Sigmoid colon (tissue), 7 donors: ENCODE data around the gene GUCY1A2. TPM values are rescaled to one million over a fixed set of nuclear protein-coding genes. Genes with fewer than 3 reads are reported as not detected.

Experiments used
- DNase-seq: peaks from one replicate; pipeline ENCODE4 v3.0.0-alpha.2; 2019
- H3K27ac ChIP-seq, 4 donors: fragments of 200-600 bp; sonication (generic); one replicate each; pipeline ENCODE4 v1.5.1; 2016 to 2019; ENCODE audit warnings: mild to moderate bottlenecking in 1 of 4
- H3K27me3 ChIP-seq, 3 donors: fragments of 200-600 bp; sonication (generic); one replicate each; pipeline ENCODE4 v1.5.1; 2019; ENCODE audit warnings: mild to moderate bottlenecking in 1 of 3
- H3K36me3 ChIP-seq, 4 donors: fragments of 200-600 bp; sonication (generic); one replicate each; pipeline ENCODE4 v1.5.1; 2016 to 2019
- H3K4me1 ChIP-seq, 4 donors: fragments of 200-600 bp; sonication (generic); one replicate each; pipeline ENCODE4 v1.5.1; 2017 to 2019
- H3K4me3 ChIP-seq, 4 donors: fragments of 200-600 bp; sonication (generic); one replicate each; pipeline ENCODE4 v1.5.1; 2017 to 2019; ENCODE audit warnings: mild to moderate bottlenecking in 2 of 4, moderate library complexity in 1 of 4
- H3K9me3 ChIP-seq, 4 donors: fragments of 200-600 bp in 3 of 4; sonication (generic) in 3 of 4; one replicate each; pipeline versions ENCODE4 v1.5.1 to v1.6.1; 2013 to 2019
- CTCF ChIP-seq, 4 experiments: fragments of 450-650 bp in 3 of 4; fragments of 200-600 bp in 1 of 4; IDR thresholded peaks; one replicate each; pipeline ENCODE4 v1.5.1; 2016 to 2019; ENCODE audit warnings: antibody characterized with exemption in 4 of 4, mild to moderate bottlenecking in 3 of 4, moderate library complexity in 2 of 4
- EP300 ChIP-seq, 4 donors: sonication (generic); formaldehyde crosslinking; IDR thresholded peaks; one replicate each; pipeline ENCODE4 v1.6.1; 2017; ENCODE audit warnings: antibody characterized with exemption in 4 of 4
- POLR2A ChIP-seq, 2 donors: fragments of 450-650 bp; IDR thresholded peaks; one replicate each; pipeline ENCODE4 v1.6.1; 2016; ENCODE audit warnings: antibody characterized with exemption in 2 of 2, mild to moderate bottlenecking in 2 of 2, moderate library complexity in 2 of 2
- POLR2AphosphoS5 ChIP-seq, 4 donors: sonication (generic); formaldehyde crosslinking; IDR thresholded peaks; one replicate each; pipeline ENCODE4 v1.6.1; 2017; ENCODE audit warnings: antibody characterized with exemption in 4 of 4
- WGBS, 2 donors: extraction: QIAGEN DNeasy Blood & Tissue Kit; methylation state at CpG; one replicate each; pipeline ENCODE4 v1.1.7; 2013; 5-methylcytosine and 5-hydroxymethylcytosine counted together
- intact Hi-C: fragments of 100-400 bp; cut with DNase I; formaldehyde crosslinking; loops from one replicate; pipeline ENCODE4 v1.15.1; 2023
- polyA plus RNA-seq, 3 donors: library from polyadenylated mRNA; stranded (reverse); fragments of 200-250 nt; gene quantifications; one replicate each; pipeline ENCODE4 v1.2.3, GENCODE V29; 2013
- total RNA-seq, 4 donors: library from RNA; depleted of rRNA; stranded (reverse); fragments of >200 nt; gene quantifications; one replicate each; pipeline ENCODE4 v1.1.0, GENCODE V29; 2016
- donor health status: healthy with polysubstance abuse.
- donor health status: Bipolar disorder and iron deficiency.
- donor health status: healthy.

The GUCY1A2 gene
- total and polyA plus RNA-seq, 7 donors: under 0.01 to 2.9 (median 1.6) TPM; not detected in 1

GRCh38 chr11:106997227-106997626 is 21.0 kb downstream of the GUCY1A2 start:
- Histone ChIP-seq H3K9me3 (no peaks in the 10 kb centered on the region), H3K36me3 (no peaks in the 10 kb centered on the region), H3K27ac (no peak overlapping the region), H3K27me3 (no peaks in the 10 kb centered on the region), H3K4me3 (no peak overlapping the region), H3K4me1 (no peaks in the 10 kb centered on the region)
- intact Hi-C loops: no loop called here
- WGBS, 2 donors: 69 to 82% methylated on average over 3 of the region's 3 CpGs
- no peak for DNase-seq
- TF ChIP-seq POLR2A (IDR thresholded peaks at IDR 0.05) (no peak), EP300 (IDR thresholded peaks at IDR 0.05) (no peak), CTCF (IDR thresholded peaks at IDR 0.05) (no peak), POLR2AphosphoS5 (IDR thresholded peaks at IDR 0.05) (no peak)

GRCh38 chr11:106996691-106997090 is 21.6 kb downstream of the GUCY1A2 start:
- TF ChIP-seq EP300 (IDR thresholded peaks at IDR 0.05) (no peak), CTCF (IDR thresholded peaks at IDR 0.05) (no peak), POLR2A (IDR thresholded peaks at IDR 0.05) (no peak), POLR2AphosphoS5 (IDR thresholded peaks at IDR 0.05) (no peak)
- no peak overlapping the region for H3K4me3 ChIP-seq
- no peaks in the 10 kb centered on the region for H3K4me1 ChIP-seq
- H3K27ac ChIP-seq: no peak overlapping the region
- no peaks in the 10 kb centered on the region for H3K9me3 ChIP-seq
- intact Hi-C loops: no loop called here
- no peaks in the 10 kb centered on the region for H3K27me3 ChIP-seq
- WGBS, 2 donors: 72 to 76% methylated on average over 3 of the region's 3 CpGs
- no peak for DNase-seq
- no peaks in the 10 kb centered on the region for H3K36me3 ChIP-seq

- H3K4me3 ChIP-seq: no peak overlapping the region
- H3K9me3 ChIP-seq: no peaks in the 10 kb centered on the region
- 83 to 86% methylated on average over 10 of the region's 10 CpGs for WGBS, 2 donors
- H3K36me3 ChIP-seq: no peaks in the 10 kb centered on the region
- H3K27ac ChIP-seq: no peak overlapping the region
- peaks cover 0 to 10% (median 0%) of the 10 kb centered on the region in 4 donors for H3K4me1 ChIP-seq
- no peak for DNase-seq
- no peaks in the 10 kb centered on the region for H3K27me3 ChIP-seq
- TF ChIP-seq EP300 (IDR thresholded peaks at IDR 0.05) (no peak), CTCF (IDR thresholded peaks at IDR 0.05) (no peak), POLR2A (IDR thresholded peaks at IDR 0.05) (no peak), POLR2AphosphoS5 (IDR thresholded peaks at IDR 0.05) (no peak)
- intact Hi-C loops: no loop called here
Observed at GRCh38 chr11:106990331-106990730, 27.9 kb downstream of the GUCY1A2 start.

- H3K27ac ChIP-seq: peak overlapping the region in 1 of 4 donors; percentile 25
- no peak for DNase-seq
- WGBS, 2 donors: 90 to 94% methylated on average over 1 of the region's 1 CpG
Observed at GRCh38 chr11:106989078-106989455, 29.2 kb downstream of the GUCY1A2 start.

More at GRCh38 chr11:106989078-106989455, 29.2 kb downstream of the GUCY1A2 start:
- Histone ChIP-seq H3K36me3 (no peaks in the 10 kb centered on the region), H3K9me3 (no peaks in the 10 kb centered on the region), H3K27me3 (no peaks in the 10 kb centered on the region), H3K4me3 (no peak overlapping the region), H3K4me1 (peaks cover 0 to 10% (median 0%) of the 10 kb centered on the region in 4 donors)
- TF ChIP-seq CTCF (IDR thresholded peaks at IDR 0.05) (no peak), EP300 (IDR thresholded peaks at IDR 0.05) (no peak), POLR2A (IDR thresholded peaks at IDR 0.05) (no peak), POLR2AphosphoS5 (IDR thresholded peaks at IDR 0.05) (no peak)
- intact Hi-C loops: no loop called here
